Small intestine (tissue), 7 donors: ENCODE results near the gene CDHR2. TPM values are rescaled to one million over a fixed set of nuclear protein-coding genes. Genes with fewer than 3 reads are reported as not detected.
A peak's percentile ranks its signal among the peaks of the same experiment; 100 is the strongest.
"Not testable (repeated sequence)": the region's sequence is repeated elsewhere in the genome, so short reads cannot be mapped to it uniquely, and the experiment has no call there.

Experiments
- DNase-seq, 2 donors: peaks; one replicate each; pipeline versions ENCODE4 v3.0.0 to v3.0.0-alpha.2; 2013
- FAIRE-seq: peaks from 2 replicates; lab custom pipeline; 2012; peaks lifted over from hg19 to GRCh38; lab: Jason Lieb, UNC
- H3K27ac ChIP-seq, 3 donors: one replicate each; pipeline ENCODE4 v1.5.1; 2013; ENCODE audit warnings: low read length in 2 of 3, mild to moderate bottlenecking in 2 of 3, control low read depth in 1 of 3, inconsistent platforms in 1 of 3, low read depth in 1 of 3, moderate library complexity in 1 of 3
- H3K27me3 ChIP-seq, 3 donors: one replicate each; pipeline ENCODE4 v1.6.1; 2013; ENCODE audit warnings: low read length in 3 of 3, inconsistent platforms in 1 of 3; ENCODE audit not compliant: control insufficient read depth in 3 of 3, insufficient read depth in 3 of 3
- H3K36me3 ChIP-seq, 3 donors: one replicate each; pipeline ENCODE4 v1.6.1; 2013; ENCODE audit warnings: low read length in 3 of 3, inconsistent platforms in 1 of 3, low read depth in 1 of 3, mild to moderate bottlenecking in 1 of 3, moderate library complexity in 1 of 3; ENCODE audit not compliant: control insufficient read depth in 3 of 3, insufficient read depth in 2 of 3
- H3K4me1 ChIP-seq, 3 donors: one replicate each; pipeline ENCODE4 v1.6.1; 2013; ENCODE audit warnings: low read length in 2 of 3, inconsistent platforms in 1 of 3, low read depth in 1 of 3, mild to moderate bottlenecking in 1 of 3, moderate library complexity in 1 of 3; ENCODE audit not compliant: control insufficient read depth in 3 of 3, insufficient read depth in 2 of 3
- H3K4me3 ChIP-seq, 3 donors: one replicate each; pipeline ENCODE4 v1.5.1; 2013; ENCODE audit warnings: low read length in 3 of 3, control low read depth in 1 of 3, inconsistent platforms in 1 of 3, low read depth in 1 of 3, mild to moderate bottlenecking in 1 of 3, moderate library complexity in 1 of 3
- H3K9me3 ChIP-seq, 2 donors: one replicate each; pipeline ENCODE4 v1.6.1; 2013; ENCODE audit warnings: low read depth in 1 of 2, low read length in 1 of 2; ENCODE audit not compliant: control insufficient read depth in 2 of 2, insufficient read depth in 1 of 2
- WGBS, 3 donors: extraction: QIAGEN DNeasy Blood & Tissue Kit; methylation state at CpG; one replicate each; pipeline ENCODE4 v1.1.7; 2013; 5-methylcytosine and 5-hydroxymethylcytosine counted together
- polyA plus RNA-seq, 4 donors: library from polyadenylated mRNA; stranded (reverse) in 3 of 4; unstranded in 1 of 4; fragments of 200-250 nt in 3 of 4; fragments of 120-200 nt in 1 of 4; gene quantifications; one replicate each; pipeline versions ENCODE4 v1.2.1 to v1.2.3, GENCODE V29; 2013
- donor health status: healthy with polysubstance abuse.
- donor health status: control.
- donor health status: control.
- donor health status: Bipolar disorder and iron deficiency.
- donor health status: healthy.

The CDHR2 gene
- polyA plus RNA-seq, 4 donors = 50.1 to 545 (median 420) TPM

- no peak for FAIRE-seq
- Histone ChIP-seq H3K27ac (peak overlapping the region; percentile 95 to 99 (median 98)), H3K4me1 (peaks cover 0 to 65% (median 2%) of the 10 kb centered on the region in 3 donors), H3K27me3 (no peaks in the 10 kb centered on the region), H3K9me3 (no peaks in the 10 kb centered on the region), H3K4me3 (no peak overlapping the region), H3K36me3 (peaks cover 0 to 20% (median 0%) of the 10 kb centered on the region in 3 donors)
- WGBS, 3 donors = 22 to 58% (median 40%) methylated on average over 8 of the region's 8 CpGs
- DNase-seq = peak; percentile 95 to 98
Observed at GRCh38 chr5:176547802-176548201, 1.3 kb upstream of the CDHR2 start.

GRCh38 chr5:176549871-176550270 lies 729 bp downstream of the CDHR2 start:
- Histone ChIP-seq H3K36me3 (peaks cover 0 to 33% (median 0%) of the 10 kb centered on the region in 3 donors), H3K27me3 (no peaks in the 10 kb centered on the region), H3K9me3 (no peaks in the 10 kb centered on the region), H3K27ac (peak overlapping the region; percentile 95 to 99 (median 98)), H3K4me1 (peaks cover 0 to 79% (median 2%) of the 10 kb centered on the region in 3 donors), H3K4me3 (peak overlapping the region in 2 of 3 donors; percentile 66 to 78)
- FAIRE-seq = no peak
- DNase-seq = peak; percentile 35 to 48
- 28 to 78% (median 55%) methylated on average over 7 of the region's 7 CpGs for WGBS, 3 donors

- Histone ChIP-seq H3K36me3 (peaks cover 0 to 37% (median 2%) of the 10 kb centered on the region in 3 donors), H3K4me3 (peak overlapping the region in 2 of 3 donors; percentile 66 to 78), H3K4me1 (peaks cover 0 to 74% (median 2%) of the 10 kb centered on the region in 3 donors), H3K27ac (peak overlapping the region; percentile 95 to 99 (median 98)), H3K27me3 (no peaks in the 10 kb centered on the region), H3K9me3 (no peaks in the 10 kb centered on the region)
- DNase-seq (peak; percentile 57 to 58), FAIRE-seq (no peak)
- WGBS, 3 donors = 16 to 50% (median 18%) methylated on average over 14 to 16 of the region's 16 CpGs
Observed at GRCh38 chr5:176550275-176550831, 1.2 kb downstream of the CDHR2 start.

- Histone ChIP-seq H3K4me3 (peak overlapping the region in 2 of 3 donors; percentile 66 to 78), H3K4me1 (peaks cover 0 to 68% (median 2%) of the 10 kb centered on the region in 3 donors), H3K36me3 (peaks cover 0 to 41% (median 2%) of the 10 kb centered on the region in 3 donors), H3K27ac (peak overlapping the region; percentile 95 to 99 (median 98))
- not testable (repeated sequence) for FAIRE-seq, H3K27me3 ChIP-seq, H3K9me3 ChIP-seq
- DNase-seq = peak in 1 of 2 donors; percentile 18
- WGBS, 3 donors = 57 to 77% (median 61%) methylated on average over 11 of the region's 11 CpGs
Observed at GRCh38 chr5:176550937-176551336, 1.8 kb downstream of the CDHR2 start.

- Histone ChIP-seq H3K27ac (peak overlapping the region; percentile 62 to 91 (median 88)), H3K36me3 (peaks cover 0 to 47% (median 2%) of the 10 kb centered on the region in 3 donors), H3K4me3 (peak overlapping the region in 2 of 3 donors; percentile 6 to 66), H3K9me3 (no peaks in the 10 kb centered on the region), H3K4me1 (peaks cover 0 to 53% (median 0%) of the 10 kb centered on the region in 3 donors), H3K27me3 (no peaks in the 10 kb centered on the region)
- no peak for FAIRE-seq
- peak in 1 of 2 donors; percentile 32 for DNase-seq
- WGBS, 3 donors = 81 to 87% (median 85%) methylated on average over 11 of the region's 11 CpGs
Observed at GRCh38 chr5:176552332-176552869, 3.3 kb downstream of the CDHR2 start.

- Histone ChIP-seq H3K27me3 (no peaks in the 10 kb centered on the region), H3K36me3 (peaks cover 0 to 50% (median 2%) of the 10 kb centered on the region in 3 donors), H3K9me3 (peaks cover 0 to under 1% of the 10 kb centered on the region in 2 donors), H3K4me1 (peaks cover 0 to 44% (median 0%) of the 10 kb centered on the region in 3 donors), H3K27ac (peak overlapping the region; percentile 62 to 91 (median 88)), H3K4me3 (peak overlapping the region in 1 of 3 donors; percentile 27)
- WGBS, 3 donors = 66 to 71% (median 69%) methylated on average over 15 to 18 of the region's 18 CpGs
- DNase-seq = peak; percentile 88 to 96
- no peak for FAIRE-seq
Observed at GRCh38 chr5:176553260-176554085, 4.3 kb downstream of the CDHR2 start.

- Histone ChIP-seq H3K9me3 (peaks cover 0 to 6% of the 10 kb centered on the region in 2 donors), H3K27me3 (no peaks in the 10 kb centered on the region), H3K4me1 (peaks cover 0 to 18% (median 0%) of the 10 kb centered on the region in 3 donors), H3K4me3 (no peak overlapping the region), H3K36me3 (peaks cover 0 to 53% (median 2%) of the 10 kb centered on the region in 3 donors), H3K27ac (no peak overlapping the region)
- DNase-seq = no peak
- 93 to 95% (median 94%) methylated on average over 12 of the region's 13 CpGs for WGBS, 3 donors
- no peak for FAIRE-seq
Observed at GRCh38 chr5:176557846-176558245, 8.7 kb downstream of the CDHR2 start.

GRCh38 chr5:176559683-176560082 lies 10.5 kb downstream of the CDHR2 start:
- H3K36me3 ChIP-seq = peaks cover 0 to 50% (median 2%) of the 10 kb centered on the region in 3 donors
- H3K27me3 ChIP-seq = no peaks in the 10 kb centered on the region
- H3K4me3 ChIP-seq = no peak overlapping the region
- FAIRE-seq (no peak), DNase-seq (peak; percentile 39 to 66)
- WGBS, 3 donors = 5 to 26% (median 20%) methylated on average over 5 of the region's 5 CpGs
- H3K4me1 ChIP-seq = peaks cover 0 to 3% (median 0%) of the 10 kb centered on the region in 3 donors
- H3K9me3 ChIP-seq = peaks cover 0 to 6% of the 10 kb centered on the region in 2 donors
- peak overlapping the region in 1 of 3 donors; percentile 15 for H3K27ac ChIP-seq
